ENCODE measurements around the gene DEDD2.

- no peak for TF ChIP-seq CTCF (IDR thresholded peaks at IDR 0.05)
- TF ChIP-seq POLR2A (IDR thresholded peaks at IDR 0.05): no peak
- TF ChIP-seq EP300 (IDR thresholded peaks at IDR 0.05): no peak
Observed at GRCh38 chr19:42159942-42160341, 57.5 kb downstream of the DEDD2 start.

Measured in upper lobe of left lung (tissue), 4 donors.